GM18909 (cell line): Measurements from ENCODE around the gene TRERF1.

Experiments used
- ATAC-seq: cut with Tn5 transposase; IDR thresholded peaks from one replicate; pipeline ENCODE4 v1.9.1; 2021; ENCODE audit warnings: mild to moderate bottlenecking; ENCODE audit not compliant: unreplicated experiment, poor library complexity

The TRERF1 gene

GRCh38 chr6:42315259-42315990 lies 136.3 kb downstream of the TRERF1 start:
- no peak for ATAC-seq

- ATAC-seq = no peak
These were observed 137.0 kb downstream of the TRERF1 start for GRCh38 chr6:42314571-42315258.

DNA sequence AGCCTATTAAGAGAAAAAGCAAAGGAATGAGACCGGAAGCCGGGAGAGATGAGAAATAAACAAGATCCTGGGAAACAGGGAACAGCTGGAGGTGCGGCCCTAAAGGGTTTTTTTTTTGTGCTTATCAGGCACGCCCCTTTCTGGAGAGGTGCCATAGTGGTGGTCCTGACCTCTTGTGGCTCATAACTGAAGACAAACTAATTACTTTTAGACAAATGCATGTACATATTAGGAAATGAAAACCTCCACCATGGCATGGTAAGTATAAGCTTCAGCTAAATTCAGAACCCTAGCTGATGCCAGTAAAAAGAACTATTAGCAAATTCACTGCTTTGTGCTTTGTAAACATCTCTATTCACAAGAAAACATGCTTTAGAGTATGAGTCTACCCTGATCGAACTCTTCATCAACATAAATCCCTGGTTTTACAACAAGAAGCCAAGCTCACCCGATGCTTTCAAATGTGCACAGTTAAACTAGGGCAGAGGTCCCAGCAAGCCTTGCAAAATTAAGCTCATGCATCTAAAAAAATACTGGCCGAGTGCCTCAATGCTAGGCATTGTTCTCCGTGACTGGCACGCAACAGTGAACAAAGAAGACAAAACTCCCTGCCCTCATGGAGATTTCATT lies 137.7 kb downstream of the TRERF1 start:
- no peak for ATAC-seq

DNA sequence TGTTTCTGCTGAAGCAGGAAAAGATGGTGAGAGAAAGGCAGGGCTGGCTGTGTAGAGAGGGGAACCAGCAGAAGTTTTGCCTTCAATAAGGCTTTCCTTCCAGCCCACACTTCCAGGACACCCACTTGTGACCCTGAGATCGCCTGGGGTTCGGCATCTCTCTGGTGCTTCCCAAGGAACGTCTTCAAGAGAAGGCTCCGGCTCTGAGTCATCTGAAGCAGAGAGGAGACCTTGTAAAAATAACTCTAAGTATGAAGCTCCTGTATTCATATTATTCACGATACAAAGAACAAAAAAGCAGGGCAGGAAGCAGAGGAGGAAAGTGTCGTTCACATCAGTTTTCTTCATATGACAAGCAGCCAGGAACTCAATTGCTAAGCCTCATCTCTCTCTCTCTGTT lies 138.7 kb downstream of the TRERF1 start:
- ATAC-seq = no peak

- ATAC-seq = no peak
These were observed 144.6 kb downstream of the TRERF1 start for GRCh38 chr6:42307141-42307470.

DNA sequence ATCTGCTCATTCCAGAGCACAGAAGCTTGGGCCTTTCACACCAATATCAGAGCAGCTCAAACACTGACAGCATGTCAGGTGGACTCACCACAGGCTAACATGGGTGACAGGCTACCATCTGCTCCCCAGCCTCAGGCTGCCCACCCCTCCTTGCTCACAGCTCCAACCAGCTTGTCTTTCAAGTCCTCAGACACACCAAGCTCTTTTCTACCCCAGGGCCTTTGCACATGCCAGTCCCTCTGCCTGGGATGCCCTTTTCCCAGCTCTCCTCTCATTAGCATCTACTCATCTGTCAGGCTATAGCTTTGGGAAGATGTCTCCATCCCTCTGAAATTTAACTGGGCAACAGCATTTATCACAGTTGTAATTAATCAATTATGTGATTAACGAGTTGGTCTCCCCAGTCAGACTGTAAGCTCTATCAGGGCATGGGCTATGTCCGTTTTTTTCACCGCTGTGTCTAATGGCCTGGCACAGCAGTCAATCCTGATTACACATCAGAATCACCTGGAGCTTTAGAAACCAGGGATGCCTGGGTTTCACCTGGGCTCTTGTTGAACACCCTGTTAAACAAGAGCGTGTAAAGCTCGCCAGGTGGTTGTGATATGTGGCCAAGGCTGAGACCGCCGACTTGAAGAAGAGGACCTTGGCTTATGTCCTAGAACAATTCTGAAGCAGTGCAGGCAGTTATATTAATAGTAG lies 145.1 kb downstream of the TRERF1 start:
- no peak for ATAC-seq

DNA sequence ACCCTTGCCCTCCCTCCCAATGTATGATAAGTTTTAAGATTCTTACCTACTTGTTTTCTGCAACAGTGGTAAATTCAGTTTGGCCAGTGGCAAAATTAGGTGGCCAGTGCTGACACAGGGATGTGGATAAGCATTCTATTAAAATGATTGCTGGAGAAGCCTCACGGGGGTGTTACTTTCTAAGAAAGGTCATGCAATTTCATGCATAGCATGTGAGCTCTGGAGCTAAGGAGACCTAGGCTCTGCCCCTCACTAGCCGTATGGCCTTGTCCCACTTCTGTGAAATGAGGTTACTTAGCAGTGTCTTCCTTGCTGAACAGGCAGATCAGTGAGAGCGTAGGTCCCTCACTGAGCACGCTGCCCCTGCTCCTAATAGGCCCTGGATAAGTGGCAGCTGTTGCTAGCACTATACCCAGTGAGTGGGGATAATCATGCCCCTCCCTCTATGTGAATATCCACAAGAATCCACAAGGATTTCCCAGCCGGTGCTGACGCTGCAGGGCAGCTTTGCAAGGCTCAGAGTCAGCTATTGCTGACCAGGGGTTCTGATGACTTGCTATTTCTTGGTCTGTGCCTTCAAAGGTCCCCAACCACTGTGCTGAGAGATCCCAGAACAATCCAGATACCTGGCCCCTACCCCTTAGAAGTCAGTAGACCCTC lies 147.5 kb downstream of the TRERF1 start:
- no peak for ATAC-seq

- ATAC-seq = no peak
These were observed 149.3 kb downstream of the TRERF1 start for GRCh38 chr6:42302411-42302810.

DNA sequence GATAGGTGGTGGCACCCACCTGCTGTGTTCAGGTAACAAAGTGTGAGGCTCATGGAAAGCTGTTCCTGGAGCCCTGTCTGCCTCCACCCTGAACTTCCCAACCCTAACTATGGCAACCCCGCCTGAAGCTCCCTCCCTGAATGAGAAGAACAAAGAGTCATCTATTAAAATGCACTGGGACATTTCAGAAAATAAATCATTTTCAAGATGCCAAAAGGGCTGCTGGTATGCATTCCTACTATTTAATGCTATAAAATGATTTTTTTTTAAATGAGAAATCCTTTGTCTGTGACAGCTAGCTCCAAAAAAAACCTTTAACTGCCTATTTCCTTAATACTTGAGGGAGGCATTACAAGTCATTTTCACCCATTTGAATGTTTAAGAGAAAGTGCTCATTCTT lies 149.7 kb downstream of the TRERF1 start:
- ATAC-seq = no peak

- no peak for ATAC-seq
These were observed 151.0 kb downstream of the TRERF1 start for GRCh38 chr6:42300701-42301100.

DNA sequence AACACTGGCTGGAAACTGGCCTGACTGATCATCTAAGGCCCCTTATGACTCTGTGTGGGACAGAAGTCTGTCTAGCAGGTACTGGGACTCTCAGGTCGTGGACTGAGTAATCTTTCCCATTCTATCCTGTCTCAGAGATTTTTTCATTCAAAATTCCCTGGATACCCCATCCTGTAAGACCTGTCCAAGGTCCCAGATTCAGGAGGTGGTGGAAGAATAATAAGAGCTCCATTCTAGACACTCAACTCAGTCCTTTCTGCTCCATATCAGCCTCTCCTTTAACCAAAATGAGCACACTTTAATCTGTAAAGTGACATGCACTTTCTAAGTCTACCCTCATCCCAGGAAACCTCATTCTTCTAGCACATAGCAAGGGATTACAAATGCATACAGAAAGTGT lies 151.5 kb downstream of the TRERF1 start:
- no peak for ATAC-seq

DNA sequence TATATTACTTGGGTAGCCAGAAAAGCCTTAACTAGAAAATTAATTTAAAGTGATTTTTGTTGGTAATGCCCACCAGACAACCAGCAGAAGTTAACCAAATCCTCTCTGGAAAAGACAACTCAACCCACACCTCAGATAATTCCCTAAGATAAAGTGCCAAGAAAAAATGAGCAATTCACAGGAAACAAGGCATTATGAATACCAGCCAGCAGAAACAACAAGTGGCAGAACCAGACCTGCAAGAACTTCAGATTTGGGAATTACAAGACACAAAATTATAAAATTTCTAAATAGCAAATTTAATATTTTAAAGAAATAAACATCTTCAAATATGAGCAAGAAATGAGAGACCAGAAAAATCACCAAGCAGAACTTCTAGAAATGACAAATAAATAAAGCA lies 154.1 kb downstream of the TRERF1 start:
- no peak for ATAC-seq

DNA sequence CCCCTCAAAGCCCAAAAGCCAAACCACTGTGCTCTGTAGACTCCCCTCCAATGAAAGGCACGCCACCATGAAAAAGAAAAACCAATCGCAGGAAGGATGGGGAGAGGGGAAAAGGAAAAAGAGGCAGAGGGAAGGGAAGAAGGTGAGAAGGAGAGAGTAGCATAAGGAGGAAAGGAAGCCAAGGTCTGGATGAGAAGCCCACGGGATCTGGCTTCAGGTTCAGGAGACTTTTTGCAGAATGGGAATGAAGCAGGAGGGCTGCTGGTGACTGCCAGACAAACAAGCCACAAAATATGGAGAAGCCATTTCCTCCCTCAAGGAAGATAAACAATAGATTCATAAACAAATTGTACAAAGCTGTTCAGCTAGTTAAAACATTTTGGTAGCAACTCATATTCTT lies 155.1 kb downstream of the TRERF1 start:
- no peak for ATAC-seq

DNA sequence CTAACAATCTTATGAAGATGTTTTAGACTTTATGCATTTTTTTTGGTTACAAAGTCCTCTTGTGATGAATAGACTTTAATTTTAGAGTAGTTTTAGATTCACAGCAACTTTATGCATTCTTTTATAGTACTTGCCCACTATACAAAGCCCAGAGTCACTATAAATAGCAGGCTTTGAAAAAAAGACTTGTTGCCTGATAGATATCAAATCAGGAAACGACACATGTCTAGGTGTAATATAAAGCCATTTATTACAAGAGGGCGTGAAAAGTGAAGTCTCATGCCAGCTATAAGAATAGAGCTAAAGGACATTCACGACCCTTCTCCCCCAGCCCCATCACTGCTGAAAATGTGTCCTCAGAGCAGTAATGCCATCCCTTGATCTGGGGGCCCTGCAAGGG lies 156.0 kb downstream of the TRERF1 start:
- ATAC-seq = no peak

DNA sequence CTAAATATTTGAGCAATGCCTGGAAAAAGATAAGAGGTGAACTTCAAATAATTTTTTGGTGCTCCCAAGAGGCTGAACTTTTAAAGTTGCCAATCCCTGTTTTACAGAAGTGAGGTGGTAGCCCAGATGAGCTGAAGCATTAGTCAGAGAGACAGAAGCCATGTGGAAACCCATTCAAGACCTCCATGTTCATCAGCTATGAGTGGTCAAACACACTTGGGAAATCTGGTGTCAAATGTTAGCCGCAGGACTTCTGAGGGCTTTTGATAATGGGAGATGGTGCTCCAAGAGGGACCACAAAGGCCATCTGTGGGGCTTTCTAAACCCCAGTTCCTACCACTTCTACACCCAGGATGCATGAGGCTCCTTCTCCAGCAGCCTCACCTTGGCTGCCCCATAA lies 156.5 kb downstream of the TRERF1 start:
- no peak for ATAC-seq

GRCh38 chr6:42294759-42295158 lies 157.0 kb downstream of the TRERF1 start:
- ATAC-seq = no peak

DNA sequence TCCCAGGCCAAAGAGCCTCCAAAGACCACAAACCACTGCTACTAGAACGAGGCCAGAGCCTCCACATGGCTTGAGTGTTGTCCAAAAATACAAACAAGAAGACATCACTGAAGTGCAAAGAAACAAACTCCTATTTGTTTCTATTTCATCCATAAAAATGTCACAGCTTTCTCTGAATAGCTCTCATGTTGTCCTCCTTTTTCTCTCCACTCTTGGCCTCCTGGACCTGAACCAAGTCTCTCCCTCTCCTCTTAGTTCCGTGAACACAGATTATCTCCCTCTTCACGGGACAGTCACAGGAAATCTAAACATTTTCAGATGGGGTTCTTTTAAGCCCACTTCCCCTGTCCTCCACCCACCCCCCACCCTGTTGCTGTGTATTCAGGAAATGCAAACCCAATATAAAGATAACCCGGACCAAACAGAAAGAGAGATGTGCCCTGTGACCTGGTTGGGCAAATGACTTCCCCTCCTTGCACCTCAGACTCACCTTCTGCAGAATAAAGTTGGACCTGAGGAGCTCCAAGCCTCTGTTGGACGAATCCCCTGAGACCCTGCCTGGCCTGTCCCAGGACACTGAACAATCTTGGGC lies 158.2 kb downstream of the TRERF1 start:
- ATAC-seq = no peak

DNA sequence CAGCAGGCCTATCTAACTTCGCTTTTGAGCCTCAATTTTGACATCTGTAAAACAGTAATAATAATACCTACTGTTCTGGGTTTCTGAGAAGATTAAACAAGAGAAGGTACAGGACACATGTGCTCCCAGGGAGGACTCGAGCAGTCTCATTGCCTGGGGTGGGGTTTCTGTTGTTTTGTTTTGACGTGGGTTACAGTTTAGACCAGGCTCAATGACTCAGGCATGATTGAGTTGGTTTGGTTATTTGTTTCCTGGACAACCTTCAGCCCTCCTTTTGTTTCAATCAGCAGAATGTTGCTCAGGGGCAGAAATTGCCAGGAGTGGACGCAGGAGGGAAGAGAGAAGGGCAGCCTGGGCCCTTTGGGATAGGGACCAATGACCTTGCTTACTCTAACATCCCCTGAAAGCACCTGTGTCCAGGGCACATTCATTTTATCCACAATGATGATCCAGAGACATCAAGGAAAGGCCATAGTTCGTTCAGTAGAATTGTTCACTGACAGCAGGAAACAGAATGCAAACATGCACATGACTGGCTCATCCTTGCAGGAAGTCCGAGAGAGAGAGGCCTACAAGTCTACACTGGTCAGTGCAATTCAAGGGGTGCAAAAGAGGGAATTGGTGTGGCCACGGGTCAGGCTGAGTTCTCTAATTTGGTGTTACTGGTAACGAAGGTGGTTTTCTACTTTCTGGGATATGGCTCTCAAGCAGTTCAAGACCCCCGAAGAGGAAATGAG lies 159.6 kb downstream of the TRERF1 start:
- no peak for ATAC-seq

- ATAC-seq = no peak
These were observed 164.0 kb downstream of the TRERF1 start for GRCh38 chr6:42287756-42288155.

- ATAC-seq = no peak
These were observed 170.2 kb downstream of the TRERF1 start for GRCh38 chr6:42281570-42281969.
